ENCODE results near the gene STRA8.

Gene STRA8

DNA sequence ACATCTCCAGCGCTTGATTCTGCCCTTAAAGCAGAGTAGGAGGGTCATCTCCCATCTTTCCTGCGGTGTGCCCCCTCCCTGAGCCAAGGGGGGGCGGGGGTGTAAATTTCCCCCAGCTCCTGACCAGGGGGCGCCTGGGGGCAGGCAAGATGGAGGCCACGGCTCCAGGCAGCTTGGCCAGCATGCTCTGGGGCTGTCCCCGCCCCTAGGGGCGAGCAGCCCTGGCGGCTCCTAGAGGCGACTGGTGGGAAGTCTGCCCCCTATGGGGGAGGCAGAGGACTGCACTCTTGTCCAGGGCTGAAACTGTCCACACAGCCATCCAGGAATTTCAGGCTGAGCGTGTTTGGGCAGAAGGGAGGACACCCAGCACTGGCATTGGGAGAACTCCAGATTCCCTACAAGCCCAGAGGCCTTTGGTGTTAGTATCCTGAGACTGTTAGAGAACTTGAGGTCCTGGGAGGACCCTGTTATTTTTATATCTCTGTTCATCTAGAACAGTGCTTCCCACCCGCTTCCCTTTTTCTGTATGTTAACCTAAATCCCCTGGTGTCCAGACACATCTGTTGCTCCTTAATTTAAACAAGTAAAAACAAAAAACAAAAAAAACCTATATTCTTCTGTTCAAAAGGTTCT lies 4.6 kb downstream of the STRA8 start:
- peak; percentile 42 for DNase-seq (ENCODE audit: low spot score)

DNA sequence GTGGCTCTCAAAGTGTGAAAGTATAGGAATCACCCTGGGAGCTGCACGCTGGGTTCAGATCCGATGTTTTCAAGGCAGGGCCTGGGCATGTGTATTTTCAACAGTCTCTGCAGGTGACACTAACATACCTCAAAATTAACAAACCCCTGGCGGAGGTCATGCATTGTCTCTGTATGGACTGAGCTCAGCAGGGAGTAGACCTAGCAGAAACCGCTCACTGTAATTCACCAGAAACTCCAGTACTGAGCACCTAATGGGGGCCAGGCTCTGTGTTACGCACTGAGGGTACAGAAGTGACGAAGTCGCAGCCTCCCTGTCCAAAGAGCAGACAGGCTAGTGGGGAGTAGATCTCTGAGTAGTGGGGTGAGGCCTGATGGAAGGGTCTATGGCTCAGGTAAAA lies 5.6 kb downstream of the STRA8 start:
- peak; percentile 14 for DNase-seq (ENCODE audit: low spot score)

DNA sequence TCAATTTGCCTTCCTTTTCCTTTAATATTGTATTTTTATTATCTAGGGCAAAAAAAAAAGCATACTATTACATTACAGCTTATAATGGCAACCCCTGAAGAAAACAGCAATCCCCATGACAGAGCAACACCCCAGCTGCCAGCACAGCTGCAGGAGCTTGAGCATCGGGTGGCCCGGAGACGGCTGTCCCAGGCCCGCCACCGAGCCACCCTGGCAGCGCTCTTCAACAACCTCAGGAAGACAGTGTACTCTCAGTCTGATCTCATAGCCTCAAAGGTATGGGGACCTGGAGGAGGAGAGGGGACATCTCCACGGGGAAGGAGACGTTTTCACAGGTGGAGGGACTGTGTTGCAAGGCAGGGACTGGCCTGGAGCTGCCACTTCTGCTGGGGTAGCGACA lies 6.8 kb downstream of the STRA8 start:
- peak; percentile 31 for DNase-seq (ENCODE audit: low spot score)

DNA sequence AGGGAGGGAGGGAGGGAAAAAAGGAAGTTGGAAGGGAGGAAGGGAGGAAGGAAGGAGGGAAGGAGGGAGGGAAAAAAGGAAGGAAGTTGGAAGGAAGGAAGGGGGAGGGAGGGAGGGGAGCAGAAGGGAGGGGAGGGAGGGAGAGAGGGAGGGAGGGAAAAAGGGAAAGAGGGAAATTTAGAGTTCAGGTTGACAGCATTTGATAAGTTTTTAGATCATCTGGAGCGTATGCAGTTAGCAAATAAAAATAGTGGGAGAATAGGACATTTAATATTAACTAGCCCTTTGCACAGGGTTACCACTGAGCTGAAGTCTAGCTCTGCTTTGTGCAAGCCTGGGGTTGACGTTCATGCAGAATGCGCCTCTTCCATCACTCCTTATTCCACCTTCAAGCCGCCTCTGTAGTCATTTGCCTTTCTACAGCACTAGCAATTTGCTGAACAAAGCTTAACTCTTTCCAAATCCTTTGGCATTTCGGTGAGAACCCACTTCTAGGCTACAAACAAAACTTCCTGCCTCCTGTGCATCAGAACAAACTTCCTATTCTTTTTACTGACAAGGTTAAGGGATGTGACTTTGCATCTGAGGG lies 8.6 kb downstream of the STRA8 start:
- DNase-seq (ENCODE audit: low spot score): peak; percentile 5

DNA sequence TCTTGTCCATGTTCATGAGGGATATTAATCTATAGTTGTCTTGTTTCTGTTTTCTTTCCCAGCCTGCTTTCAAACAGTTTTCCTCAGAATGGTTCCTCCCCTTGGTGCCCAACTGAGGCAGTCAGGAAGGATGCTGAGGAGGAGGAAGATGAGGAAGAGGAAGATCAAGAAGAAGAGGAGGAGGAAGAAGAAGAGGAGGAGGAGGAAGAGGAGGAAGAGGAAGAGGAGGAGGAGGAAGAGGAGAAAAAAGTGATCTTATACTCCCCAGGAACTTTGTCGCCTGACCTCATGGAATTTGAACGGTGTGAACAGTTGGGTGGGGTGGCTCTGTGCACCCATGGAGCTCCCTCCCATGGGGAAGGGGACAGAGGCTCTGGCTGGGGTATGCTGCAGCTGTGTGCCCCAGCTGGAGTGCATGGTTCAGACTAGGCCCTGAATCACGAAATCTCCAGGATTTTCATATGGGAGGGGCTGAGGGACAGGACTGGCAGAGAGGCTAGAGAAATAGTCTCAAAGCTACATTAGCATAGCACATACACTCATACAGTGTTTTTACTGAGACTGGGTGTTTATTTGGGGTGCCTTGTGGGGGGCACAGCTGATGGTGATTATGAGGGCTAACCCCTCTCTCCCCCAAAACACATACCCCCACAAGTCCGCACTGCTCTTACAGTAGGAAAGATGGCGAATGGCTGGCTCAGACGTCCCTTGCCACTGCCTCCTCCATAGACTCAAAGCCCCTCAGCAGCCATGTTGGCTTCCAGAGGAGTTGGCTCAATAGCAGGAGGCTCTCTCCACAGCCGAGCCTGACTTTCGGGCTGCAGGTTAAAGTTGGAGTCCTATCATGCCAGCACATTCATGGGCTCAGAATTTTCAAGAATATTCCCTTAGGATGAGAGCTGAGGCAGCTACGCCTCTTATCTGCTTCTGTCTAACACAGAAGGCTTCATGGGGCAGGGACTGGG lies 11.9 kb downstream of the STRA8 start:
- DNase-seq (ENCODE audit: low spot score): peak; percentile 6

DNA sequence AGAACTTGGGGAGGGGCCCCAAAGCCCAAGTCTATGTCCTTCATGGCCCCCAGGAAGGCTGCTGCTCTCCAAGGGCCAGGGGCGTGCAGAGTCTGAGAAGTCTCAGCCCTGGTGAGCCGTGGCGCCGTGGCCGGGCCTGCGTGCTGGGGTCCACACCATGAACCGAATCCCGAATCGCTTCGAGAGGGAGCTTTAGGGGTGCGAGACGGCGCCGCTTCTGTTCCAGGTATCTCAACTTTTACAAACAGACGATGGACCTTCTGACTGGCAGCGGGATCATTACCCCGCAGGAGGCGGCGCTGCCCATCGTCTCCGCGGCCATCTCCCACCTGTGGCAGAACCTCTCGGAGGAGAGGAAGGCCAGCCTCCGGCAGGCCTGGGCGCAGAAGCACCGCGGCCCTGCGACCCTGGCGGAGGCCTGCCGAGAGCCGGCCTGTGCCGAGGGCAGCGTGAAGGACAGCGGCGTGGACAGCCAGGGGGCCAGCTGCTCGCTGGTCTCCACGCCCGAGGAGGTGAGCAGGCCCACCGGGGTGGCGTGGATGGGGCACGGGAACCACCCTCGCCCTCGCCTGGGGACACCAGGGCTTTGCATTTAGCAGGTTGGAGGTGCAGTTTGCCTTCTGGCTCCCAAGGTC lies 12.7 kb downstream of the STRA8 start:
- peak; percentile 24 for DNase-seq (ENCODE audit: low spot score)

DNA sequence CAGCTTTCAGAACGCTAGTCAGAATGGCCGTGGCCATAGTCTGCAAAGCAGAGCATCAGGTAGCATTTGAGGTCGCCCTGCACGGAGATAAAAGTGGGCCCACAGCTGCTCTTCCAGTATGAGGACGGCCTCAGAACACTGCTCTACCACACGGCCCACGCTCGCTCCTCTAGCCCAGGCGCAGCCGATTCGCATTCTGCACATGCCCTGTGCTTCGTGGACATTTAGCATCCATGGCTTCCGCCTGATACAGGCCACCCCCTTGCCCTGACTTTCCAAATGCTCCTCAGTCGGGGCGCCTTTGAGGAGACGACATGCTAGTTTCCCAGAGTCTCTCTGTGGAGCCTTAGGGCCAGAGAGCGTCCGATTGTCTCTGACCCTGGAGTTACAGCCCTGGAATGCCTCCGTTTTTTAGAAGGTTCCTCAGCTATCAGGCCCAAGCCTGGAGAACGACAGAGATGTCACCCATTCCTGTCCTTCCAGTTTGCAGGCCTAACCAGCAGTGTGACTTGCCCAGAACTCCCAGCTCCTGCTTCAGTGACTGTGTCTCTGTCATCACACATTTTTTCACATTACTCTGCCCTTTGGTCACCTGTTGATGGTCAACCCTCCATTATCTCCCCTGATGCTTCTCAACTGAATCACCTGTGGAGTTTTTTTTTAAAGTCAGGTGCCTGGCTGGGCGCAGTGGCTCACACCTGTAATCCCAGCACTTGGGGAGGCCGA lies 14.3 kb downstream of the STRA8 start:
- peak; percentile 24 for DNase-seq (ENCODE audit: low spot score)

DNA sequence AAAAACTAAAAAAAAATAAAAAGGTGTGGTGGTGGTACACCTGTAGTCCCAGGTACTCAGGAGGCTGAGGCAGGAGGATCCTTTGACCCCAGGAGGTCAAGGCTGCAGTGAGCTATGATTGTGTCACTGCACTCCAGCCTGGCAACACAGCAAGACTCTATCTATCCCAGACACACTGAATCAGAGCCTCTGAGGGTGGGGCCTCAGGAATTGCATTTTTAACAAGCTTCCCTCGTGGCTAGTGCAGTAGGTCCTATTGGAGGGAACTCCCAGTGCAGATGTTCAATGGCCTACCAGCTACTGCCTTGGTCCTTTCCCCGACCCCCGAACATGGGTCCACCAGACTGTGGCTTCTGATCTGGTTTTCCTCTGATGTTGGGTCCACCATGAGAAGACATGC lies 14.9 kb downstream of the STRA8 start:
- DNase-seq (ENCODE audit: low spot score): peak; percentile 17

DNA sequence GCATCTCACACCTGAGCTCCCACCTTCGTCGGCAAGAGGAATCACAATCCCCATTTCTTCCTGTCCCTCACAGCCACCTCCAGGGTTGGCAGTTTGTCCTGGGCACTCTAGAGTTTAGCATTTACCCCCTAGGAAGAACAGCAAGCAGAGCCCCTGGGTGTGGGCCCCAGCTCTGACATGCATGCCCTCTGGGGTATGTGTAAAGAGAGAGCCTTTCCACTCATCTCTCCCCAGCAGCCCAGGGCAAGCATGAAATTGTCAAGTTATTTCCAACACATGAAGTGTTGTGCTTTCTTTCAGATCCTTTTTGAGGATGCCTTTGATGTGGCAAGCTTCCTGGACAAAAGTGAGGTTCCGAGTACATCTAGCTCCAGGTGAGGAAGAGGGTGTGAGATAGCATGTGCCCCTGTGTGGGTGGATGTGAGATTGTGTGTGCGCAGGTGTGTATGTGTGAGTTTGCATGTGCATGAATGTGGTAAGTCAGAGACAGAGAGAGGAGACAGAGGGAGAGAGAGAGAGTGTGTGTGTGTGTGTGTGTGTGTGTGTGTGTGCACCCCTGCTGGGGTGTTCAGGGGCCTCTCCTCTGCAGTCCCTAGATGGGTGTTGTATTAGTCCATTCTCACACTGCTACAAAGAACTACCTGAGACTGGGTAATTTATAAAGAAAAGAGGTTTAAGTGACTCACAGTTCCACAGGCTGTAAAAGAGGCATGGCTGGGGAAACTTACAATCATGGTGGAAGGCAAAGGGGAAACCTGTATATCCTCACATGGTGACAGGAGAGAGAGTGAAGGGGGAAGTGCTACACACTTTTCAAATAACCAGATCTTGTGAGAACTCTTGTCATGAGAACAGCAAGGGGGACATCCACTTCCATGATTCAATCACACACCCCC lies 18.1 kb downstream of the STRA8 start:
- no peak for DNase-seq (ENCODE audit: low spot score)

DNA sequence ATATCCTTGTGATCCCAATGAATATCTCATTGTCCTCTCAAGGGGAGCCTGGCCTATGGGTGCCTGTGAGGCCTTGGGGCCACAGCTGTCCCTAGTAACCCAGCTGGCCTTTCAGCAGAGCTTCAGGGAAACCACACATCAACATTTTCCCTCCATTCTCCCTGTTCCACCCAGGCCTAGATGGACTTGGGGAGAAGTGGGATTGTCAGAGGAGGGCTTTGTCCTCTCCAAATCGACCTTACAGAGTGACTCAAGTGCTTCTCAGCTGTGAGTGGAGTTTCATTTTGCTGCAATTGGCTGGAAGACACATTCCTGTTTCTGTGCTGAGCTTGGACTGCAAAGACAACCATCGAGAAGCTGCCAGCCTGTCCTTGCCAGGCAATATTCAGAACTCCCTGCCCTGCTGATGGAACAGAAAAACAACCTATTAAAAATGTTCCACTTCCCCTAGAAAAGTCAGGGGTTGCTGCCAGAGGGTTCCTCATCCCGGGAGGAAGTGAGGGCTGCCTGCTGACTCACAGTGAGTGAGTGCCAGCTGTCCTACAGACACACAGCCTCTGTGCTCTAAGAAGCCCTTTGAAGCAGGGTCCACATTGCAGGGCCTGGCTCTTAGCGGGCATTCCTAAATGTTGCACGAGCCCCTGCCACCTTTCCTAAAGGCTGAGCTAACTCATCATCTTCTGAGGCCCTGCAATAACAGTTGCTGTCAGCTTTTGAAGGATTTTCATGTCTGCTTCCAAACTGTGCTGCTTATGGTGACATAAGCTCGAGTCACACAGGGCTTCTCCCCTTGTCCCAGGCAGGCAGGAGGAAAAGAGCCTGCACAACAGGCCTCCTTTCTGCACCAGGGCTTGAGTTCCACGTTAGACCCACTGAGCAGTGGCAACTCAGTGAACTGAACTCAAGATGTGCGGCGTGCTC lies 20.5 kb downstream of the STRA8 start:
- DNase-seq (ENCODE audit: low spot score): no peak

DNA sequence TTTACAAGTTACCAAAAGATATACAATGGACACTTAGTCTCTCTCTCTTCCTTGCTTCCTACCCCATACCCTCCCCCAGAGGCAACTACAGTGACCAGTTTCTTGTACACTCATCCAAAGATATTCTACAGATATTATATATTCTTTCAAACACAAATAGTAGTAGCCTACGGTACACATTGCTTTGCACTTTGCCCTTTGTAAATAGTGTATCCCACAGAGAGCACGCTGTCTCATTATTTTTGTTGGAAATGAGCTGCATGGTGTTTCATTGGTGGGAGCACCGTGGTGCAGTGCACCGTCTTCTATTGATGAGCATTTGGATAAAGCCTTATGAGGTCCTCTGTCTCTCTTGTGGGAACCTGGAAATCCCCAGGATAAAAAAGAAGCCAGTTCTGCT lies 24.2 kb downstream of the STRA8 start:
- no peak for DNase-seq (ENCODE audit: low spot score)

DNA sequence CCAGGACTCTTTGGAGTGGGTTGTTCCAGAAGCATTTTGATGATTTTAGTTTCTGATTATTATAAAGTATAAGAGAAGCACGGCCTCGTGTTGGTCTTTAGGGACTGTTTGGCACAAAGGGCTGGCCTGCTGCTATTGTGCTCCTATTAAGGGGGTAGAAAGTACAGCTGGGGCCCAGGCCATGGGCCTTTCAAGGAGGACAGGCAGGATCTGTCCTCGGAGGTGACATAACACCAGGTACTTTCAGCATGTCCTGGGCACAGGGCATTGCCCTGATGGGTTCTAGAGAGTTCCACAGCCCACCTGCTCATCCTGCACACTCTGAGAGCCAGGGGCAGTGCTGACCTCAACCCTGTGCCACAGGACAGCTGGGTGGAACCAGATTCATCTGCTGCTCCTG lies 24.9 kb downstream of the STRA8 start:
- no peak for DNase-seq (ENCODE audit: low spot score)

DNA sequence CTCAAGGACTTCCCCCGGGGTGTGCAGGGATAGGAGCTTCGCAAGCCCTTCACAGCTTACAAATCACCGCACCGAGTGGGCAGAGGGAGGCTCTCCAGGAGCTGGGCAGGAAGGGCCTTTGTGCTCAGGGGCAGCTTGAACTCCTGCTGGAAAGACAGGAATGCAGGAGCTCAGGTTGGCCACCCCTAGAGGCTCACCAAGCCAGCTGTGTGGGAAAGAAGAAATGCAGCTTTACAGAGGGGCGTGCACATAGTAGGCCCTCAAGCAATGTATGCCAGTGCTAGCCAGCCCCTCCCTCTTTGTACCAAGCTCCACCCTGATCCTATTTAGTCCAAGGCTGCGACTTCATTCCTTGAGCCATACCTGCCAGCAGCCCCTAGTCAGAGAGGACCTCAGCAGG lies 26.1 kb downstream of the STRA8 start:
- DNase-seq (ENCODE audit: low spot score): no peak

DNA sequence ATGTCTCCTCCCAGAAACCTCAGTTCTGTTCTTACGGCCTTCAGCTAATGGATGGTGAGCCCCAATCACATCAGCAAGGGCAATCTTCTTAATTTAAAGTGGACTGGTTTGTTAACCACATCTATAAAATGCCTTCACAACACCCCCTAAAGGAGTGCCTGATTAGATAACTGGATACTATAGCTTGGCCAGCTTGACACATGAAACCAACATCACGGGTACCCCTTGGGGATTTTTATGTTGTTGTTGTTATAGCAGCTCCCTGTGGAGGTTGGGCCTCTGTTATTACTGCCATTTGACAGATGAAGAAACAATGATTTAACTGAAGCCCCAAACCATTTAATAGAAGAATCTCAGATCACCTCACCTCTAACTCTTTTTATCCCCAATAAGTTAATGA lies 26.8 kb downstream of the STRA8 start:
- DNase-seq (ENCODE audit: low spot score): no peak

DNA sequence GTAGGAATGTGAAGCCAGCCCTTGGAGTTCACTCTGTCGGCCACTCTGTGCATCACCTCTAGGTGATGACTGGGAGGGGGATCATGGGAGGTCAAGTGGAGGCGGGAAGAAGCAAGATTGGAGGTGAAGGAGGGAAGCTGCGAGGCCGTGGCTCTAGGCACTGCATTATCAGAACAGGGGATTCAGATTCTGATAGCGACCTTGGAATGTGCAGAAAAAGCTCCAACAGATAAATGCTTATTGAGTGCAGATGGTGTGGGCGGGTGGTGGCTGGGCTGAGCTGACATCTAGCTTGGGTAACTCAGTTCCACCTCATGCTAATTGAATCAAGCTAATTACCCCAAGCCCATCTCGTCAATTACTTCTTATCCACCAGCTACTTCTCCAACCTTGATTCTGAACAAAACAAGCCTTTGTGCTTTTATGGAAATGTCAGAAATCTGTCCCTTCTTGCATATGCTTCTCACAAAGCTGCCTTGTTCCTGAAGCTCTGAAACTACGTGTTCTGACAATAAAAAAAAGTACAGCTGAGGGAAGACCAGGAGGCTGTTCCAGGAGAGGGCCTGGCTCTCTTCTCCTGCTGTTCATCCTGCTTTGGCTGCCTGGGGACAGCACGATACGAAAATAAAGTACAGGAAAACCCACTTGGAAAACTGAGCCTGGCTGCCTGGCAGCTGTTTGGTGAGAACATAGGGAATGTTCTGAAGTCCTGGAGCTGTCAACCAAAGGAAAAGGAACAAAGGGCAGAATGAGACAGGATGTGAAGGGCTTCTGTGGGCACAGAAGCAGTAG lies 27.5 kb downstream of the STRA8 start:
- DNase-seq (ENCODE audit: low spot score): no peak

DNA sequence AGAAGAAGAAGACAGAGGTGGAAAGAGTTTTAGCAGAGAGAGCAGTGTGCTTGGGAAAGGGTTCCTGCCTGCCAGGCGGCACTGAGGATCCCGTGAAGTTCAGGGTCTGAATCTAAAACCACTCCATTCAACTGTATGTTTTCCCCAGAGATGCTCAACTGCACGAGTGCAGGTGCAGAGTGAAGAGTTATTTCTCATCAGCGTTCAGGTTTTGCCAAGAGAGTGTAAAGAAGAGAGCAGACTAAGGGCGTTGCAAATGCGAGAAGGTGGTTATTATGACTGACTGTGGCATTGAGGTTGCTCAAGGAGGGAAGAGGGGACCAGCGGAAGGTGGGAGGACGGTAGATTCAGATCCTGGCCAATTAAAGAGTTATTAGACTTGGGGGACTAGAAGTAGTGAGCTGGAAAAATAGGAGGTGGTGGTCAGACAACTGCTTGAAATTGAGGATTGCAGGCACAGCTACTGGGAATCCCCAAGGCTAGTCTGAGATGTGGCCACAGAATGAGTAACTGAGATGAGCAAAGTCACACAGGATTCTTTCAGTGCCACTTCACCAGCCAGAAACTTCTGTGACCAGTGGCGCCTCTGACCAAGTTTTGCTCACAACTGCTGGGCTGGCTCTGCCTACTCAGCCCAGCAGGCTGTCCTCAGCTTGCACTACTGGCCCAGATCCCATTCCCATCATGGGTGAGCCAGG lies 29.1 kb downstream of the STRA8 start:
- DNase-seq (ENCODE audit: low spot score): no peak

DNA sequence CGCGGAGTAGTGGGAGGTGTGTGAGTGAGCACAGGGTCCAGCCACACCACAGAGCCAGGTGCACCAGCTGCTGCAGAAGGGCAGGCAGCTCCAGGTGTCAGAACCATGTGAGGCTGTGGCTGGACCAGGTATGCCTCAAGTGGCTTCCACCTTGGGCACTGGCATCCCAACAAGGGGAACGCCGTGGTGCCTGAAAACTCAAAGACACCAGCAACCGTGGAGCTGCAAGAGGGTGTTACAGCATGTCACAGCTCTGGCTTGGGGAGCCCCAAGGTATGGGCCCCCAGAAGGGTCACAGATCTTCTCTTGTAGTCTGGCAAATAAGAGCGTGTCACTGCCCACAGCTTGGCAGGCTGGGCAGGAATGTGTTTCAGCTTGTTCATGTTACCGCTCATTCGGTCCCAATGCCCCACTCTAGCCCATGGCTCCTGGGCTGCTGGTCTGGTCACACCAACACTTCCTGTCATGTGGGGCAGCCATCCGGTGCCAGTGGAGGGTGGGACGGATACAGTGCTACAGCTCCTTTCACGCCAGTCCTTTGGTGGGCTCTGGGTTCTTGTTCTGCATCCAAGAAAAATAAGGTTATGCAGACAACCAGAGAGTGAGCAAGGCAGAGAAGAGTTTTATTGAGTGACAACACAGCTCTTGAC lies 29.8 kb downstream of the STRA8 start:
- no peak for DNase-seq (ENCODE audit: low spot score)

DNA sequence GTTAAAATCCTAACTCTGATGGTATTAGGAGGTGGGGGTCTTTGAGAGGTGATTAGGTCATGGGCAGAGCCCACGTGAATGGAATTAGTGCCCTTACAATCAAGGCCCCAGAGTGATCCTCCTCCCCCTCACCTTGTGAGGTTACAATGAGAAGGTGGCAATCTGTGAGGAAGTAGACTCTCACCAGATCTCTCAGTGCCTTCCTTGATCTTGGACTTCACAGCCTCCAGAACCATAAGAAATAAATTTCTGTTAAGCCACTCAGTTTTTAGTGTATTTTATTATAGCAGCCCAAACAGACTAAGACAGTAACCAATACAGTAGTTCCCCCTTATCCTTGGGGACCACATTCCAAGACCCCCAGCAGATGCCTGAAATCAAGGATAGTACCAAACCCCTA lies 32.0 kb downstream of the STRA8 start:
- DNase-seq (ENCODE audit: low spot score): no peak

Measured in ecto neural progenitor cell (in vitro differentiated cells).